ENCODE data around the gene MIR17HG.

GRCh38 chr13:91359111-91359510 is 11.6 kb downstream of the MIR17HG start:
- TF ChIP-seq EZH2phosphoT487 (IDR thresholded peaks at IDR 0.05; ENCODE audit: insufficient read depth, low read depth) (no peak), EZH2 (IDR thresholded peaks at IDR 0.05; ENCODE audit: insufficient read depth, poor library complexity, severe bottlenecking) (no peak)
